WTC11 (cell line): ENCODE measurements around the gene CSPG4. TPM values are rescaled to one million over a fixed set of nuclear protein-coding genes. Genes with fewer than 3 reads are reported as not detected.

Source experiments
- ATAC-seq: fragments of 200-7000 bp; cut with Tn5 transposase; 2 replicates; pipeline ENCODE4 v1.10.0; 2021; ENCODE audit warnings: mild to moderate bottlenecking, moderate library complexity
- CTCF ChIA-PET: fragments of 300-600 bp; sonication (Branson Sonifier 250); formaldehyde crosslinking; loops from one replicate; lab custom pipeline; 2021; ENCODE audit warnings: antibody characterized with exemption; lab: Charles Lee
- POLR2A ChIA-PET: fragments of 350-600 bp; sonication (Branson Sonifier 250); formaldehyde crosslinking; loops from one replicate; lab custom pipeline; 2021; ENCODE audit warnings: antibody characterized with exemption; lab: Charles Lee
- DNase-seq: peaks from one replicate; pipeline ENCODE4 v3.0.0; 2021; ENCODE audit warnings: low spot score
- H3K27ac Mint-ChIP-seq: 2 replicates; pipeline ENCODE4 v1.8.0; 2021; ENCODE audit warnings: mixed read lengths
- H3K27me3 Mint-ChIP-seq: 2 replicates; pipeline ENCODE4 v1.8.0; 2021; ENCODE audit warnings: low read depth, mild to moderate bottlenecking, moderate library complexity, mixed read lengths
- H3K36me3 Mint-ChIP-seq: 2 replicates; pipeline ENCODE4 v1.8.0; 2021; ENCODE audit warnings: mixed read lengths
- H3K4me1 Mint-ChIP-seq: 2 replicates; pipeline ENCODE4 v1.8.0; 2022; ENCODE audit warnings: mixed read lengths
- H3K4me3 Mint-ChIP-seq: 2 replicates; pipeline ENCODE4 v1.8.0; 2021; ENCODE audit warnings: mild to moderate bottlenecking, moderate library complexity, mixed read lengths
- H3K9me3 Mint-ChIP-seq: 2 replicates; pipeline ENCODE4 v1.8.0; 2021; ENCODE audit warnings: mixed read lengths
- FOXK1 ChIP-seq: sonication (generic); formaldehyde crosslinking; IDR thresholded peaks from 2 replicates; pipeline ENCODE4 v1.8.0; 2022; ENCODE audit warnings: mild to moderate bottlenecking, moderate library complexity, missing genetic modification reagents
- HMGA2 ChIP-seq: fragments of 250-450 bp; sonication (Bioruptor Pico); IDR thresholded peaks from 2 replicates; pipeline ENCODE4 v1.4.0; 2021; ENCODE audit warnings: mild to moderate bottlenecking, moderate library complexity
- JUN ChIP-seq: sonication (generic); formaldehyde crosslinking; IDR thresholded peaks from 2 replicates; pipeline ENCODE4 v1.8.0; 2023; ENCODE audit warnings: mild to moderate bottlenecking, missing genetic modification reagents
- MYBL2 ChIP-seq: sonication (generic); formaldehyde crosslinking; IDR thresholded peaks from 2 replicates; pipeline ENCODE4 v1.8.1; 2023; ENCODE audit warnings: mild to moderate bottlenecking, moderate library complexity, missing genetic modification reagents
- TCF7 ChIP-seq: sonication (generic); formaldehyde crosslinking; IDR thresholded peaks from 2 replicates; pipeline ENCODE4 v1.8.0; 2022; ENCODE audit warnings: mild to moderate bottlenecking, low read depth, missing genetic modification reagents, moderate library complexity
- TEAD1 ChIP-seq: sonication (generic); formaldehyde crosslinking; IDR thresholded peaks from 2 replicates; pipeline ENCODE4 v1.8.0; 2022; ENCODE audit warnings: mild to moderate bottlenecking, missing genetic modification reagents
- USF2 ChIP-seq: sonication (generic); formaldehyde crosslinking; IDR thresholded peaks from 2 replicates; pipeline ENCODE4 v1.8.1; 2023; ENCODE audit warnings: mild to moderate bottlenecking, missing genetic modification reagents, moderate library complexity
- ZNF138 ChIP-seq: sonication (generic); formaldehyde crosslinking; conservative IDR thresholded peaks from 2 replicates; pipeline ENCODE4 v1.8.1; 2022; ENCODE audit warnings: mild to moderate bottlenecking, moderate library complexity, missing genetic modification reagents
- ZNF416 ChIP-seq: fragments of 250-450 bp; sonication (Bioruptor Pico); IDR thresholded peaks from 2 replicates; pipeline ENCODE4 v1.9.0; 2021; ENCODE audit warnings: mild to moderate bottlenecking, inconsistent platforms
- ZNF423 ChIP-seq: fragments of 250-450 bp; sonication (Bioruptor Pico); IDR thresholded peaks from 2 replicates; pipeline ENCODE4 v2.1.2; 2022; ENCODE audit warnings: mild to moderate bottlenecking, moderate library complexity
- total RNA-seq: library from RNA; stranded (reverse); gene quantifications from 3 replicates; pipeline ENCODE4 v1.2.3, GENCODE V29; 2021
- TF ChIP-seq, protein P1 (sequence below): sonication (generic); formaldehyde crosslinking; IDR thresholded peaks from 2 replicates; pipeline ENCODE4 v1.8.1; 2022; ENCODE audit warnings: mild to moderate bottlenecking, moderate library complexity, missing genetic modification reagents
- TF ChIP-seq, protein P2 (sequence below): fragments of 200-600 bp; IDR thresholded peaks from 2 replicates; pipeline ENCODE4 v1.8.0; 2022; ENCODE audit warnings: antibody characterized with exemption
- TF ChIP-seq, protein P3 (sequence below): sonication (generic); formaldehyde crosslinking; IDR thresholded peaks from 2 replicates; pipeline ENCODE4 v1.8.1; 2022; ENCODE audit warnings: missing genetic modification reagents, borderline replicate concordance
- TF ChIP-seq, protein P4 (sequence below): sonication (generic); formaldehyde crosslinking; IDR thresholded peaks from 2 replicates; pipeline ENCODE4 v1.8.0; 2022; ENCODE audit warnings: mild to moderate bottlenecking, missing genetic modification reagents
- TF ChIP-seq, protein P5 (sequence below): sonication (generic); formaldehyde crosslinking; IDR thresholded peaks from 2 replicates; pipeline ENCODE4 v1.8.1; 2022; ENCODE audit warnings: mild to moderate bottlenecking, missing genetic modification reagents, moderate library complexity, borderline replicate concordance
- TF ChIP-seq, protein P6 (sequence below): fragments of 250-450 bp; sonication (Bioruptor Pico); IDR thresholded peaks from 2 replicates; pipeline ENCODE4 v1.9.0; 2021; ENCODE audit warnings: mild to moderate bottlenecking

Gene CSPG4
- total RNA-seq, 1 experiment from 2014 or later, result 2.9 TPM

DNA sequence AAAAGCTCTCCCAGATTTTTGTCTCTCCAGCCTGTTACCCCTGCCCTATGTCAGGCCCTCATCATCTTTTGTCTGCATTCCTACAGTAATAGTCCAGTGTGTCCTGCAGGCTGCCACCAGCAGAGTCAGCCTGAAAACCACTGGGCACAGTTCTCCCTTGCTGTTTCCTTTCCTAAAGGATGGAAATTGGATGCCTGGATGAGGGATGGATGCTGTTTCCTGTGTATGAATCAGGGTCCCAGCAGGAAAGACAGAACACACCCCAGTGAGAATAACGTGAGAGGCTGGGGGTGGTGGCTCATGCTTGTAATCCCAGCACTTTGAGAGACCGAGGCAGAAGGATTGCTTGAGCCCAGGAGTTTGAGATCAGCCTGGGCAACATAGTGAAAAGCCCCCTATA is 68.3 kb downstream of the CSPG4 start (continued):
- TF ChIP-seq TCF7 (CRISPR knock-in tag) (no peak), FOXK1 (CRISPR knock-in tag) (no peak), JUN (CRISPR knock-in tag) (no peak)
- TF ChIP-seq, protein P1, sequence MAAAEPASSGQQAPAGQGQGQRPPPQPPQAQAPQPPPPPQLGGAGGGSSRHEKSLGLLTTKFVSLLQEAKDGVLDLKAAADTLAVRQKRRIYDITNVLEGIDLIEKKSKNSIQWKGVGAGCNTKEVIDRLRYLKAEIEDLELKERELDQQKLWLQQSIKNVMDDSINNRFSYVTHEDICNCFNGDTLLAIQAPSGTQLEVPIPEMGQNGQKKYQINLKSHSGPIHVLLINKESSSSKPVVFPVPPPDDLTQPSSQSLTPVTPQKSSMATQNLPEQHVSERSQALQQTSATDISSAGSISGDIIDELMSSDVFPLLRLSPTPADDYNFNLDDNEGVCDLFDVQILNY, result no peak
- TF ChIP-seq, protein P2, sequence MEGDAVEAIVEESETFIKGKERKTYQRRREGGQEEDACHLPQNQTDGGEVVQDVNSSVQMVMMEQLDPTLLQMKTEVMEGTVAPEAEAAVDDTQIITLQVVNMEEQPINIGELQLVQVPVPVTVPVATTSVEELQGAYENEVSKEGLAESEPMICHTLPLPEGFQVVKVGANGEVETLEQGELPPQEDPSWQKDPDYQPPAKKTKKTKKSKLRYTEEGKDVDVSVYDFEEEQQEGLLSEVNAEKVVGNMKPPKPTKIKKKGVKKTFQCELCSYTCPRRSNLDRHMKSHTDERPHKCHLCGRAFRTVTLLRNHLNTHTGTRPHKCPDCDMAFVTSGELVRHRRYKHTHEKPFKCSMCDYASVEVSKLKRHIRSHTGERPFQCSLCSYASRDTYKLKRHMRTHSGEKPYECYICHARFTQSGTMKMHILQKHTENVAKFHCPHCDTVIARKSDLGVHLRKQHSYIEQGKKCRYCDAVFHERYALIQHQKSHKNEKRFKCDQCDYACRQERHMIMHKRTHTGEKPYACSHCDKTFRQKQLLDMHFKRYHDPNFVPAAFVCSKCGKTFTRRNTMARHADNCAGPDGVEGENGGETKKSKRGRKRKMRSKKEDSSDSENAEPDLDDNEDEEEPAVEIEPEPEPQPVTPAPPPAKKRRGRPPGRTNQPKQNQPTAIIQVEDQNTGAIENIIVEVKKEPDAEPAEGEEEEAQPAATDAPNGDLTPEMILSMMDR, result no peak
- TF ChIP-seq, protein P3, sequence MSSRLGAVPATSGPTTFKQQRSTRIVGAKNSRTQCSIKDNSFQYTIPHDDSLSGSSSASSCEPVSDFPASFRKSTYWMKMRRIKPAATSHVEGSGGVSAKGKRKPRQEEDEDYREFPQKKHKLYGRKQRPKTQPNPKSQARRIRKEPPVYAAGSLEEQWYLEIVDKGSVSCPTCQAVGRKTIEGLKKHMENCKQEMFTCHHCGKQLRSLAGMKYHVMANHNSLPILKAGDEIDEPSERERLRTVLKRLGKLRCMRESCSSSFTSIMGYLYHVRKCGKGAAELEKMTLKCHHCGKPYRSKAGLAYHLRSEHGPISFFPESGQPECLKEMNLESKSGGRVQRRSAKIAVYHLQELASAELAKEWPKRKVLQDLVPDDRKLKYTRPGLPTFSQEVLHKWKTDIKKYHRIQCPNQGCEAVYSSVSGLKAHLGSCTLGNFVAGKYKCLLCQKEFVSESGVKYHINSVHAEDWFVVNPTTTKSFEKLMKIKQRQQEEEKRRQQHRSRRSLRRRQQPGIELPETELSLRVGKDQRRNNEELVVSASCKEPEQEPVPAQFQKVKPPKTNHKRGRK (CRISPR knock-in tag), result no peak

DNA sequence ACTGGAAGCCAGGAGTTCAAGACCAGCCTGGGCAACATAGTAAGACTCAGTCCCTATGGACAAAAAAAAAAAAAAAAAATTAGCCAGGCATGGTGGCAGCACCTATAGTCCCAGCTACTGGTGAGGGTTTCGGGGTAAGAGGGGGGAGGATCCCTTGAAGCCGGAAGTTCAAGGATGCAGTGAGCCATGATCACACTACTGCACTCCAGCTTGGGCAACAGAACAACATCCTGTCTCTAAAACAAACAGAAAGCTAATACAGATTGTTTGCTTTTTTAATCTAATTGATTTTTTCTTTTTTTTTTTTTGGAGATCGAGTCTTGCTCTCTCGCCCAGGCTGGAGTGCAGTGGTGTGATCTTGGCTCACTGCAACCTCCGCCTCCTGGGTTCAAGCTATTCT is 71.0 kb downstream of the CSPG4 start:
- H3K36me3 Mint-ChIP-seq, result no peaks in the 10 kb centered on the region
- TF ChIP-seq ZNF138 (CRISPR knock-in tag), result no peak
- TF ChIP-seq TEAD1 (CRISPR knock-in tag), result no peak
- TF ChIP-seq USF2 (CRISPR knock-in tag), result no peak
- TF ChIP-seq, protein P4, sequence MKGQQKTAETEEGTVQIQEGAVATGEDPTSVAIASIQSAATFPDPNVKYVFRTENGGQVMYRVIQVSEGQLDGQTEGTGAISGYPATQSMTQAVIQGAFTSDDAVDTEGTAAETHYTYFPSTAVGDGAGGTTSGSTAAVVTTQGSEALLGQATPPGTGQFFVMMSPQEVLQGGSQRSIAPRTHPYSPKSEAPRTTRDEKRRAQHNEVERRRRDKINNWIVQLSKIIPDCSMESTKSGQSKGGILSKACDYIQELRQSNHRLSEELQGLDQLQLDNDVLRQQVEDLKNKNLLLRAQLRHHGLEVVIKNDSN (CRISPR knock-in tag), result no peak
- no peak for TF ChIP-seq ZNF423
- TF ChIP-seq ZNF416 (CRISPR knock-in tag), result no peak
- TF ChIP-seq, protein P5, sequence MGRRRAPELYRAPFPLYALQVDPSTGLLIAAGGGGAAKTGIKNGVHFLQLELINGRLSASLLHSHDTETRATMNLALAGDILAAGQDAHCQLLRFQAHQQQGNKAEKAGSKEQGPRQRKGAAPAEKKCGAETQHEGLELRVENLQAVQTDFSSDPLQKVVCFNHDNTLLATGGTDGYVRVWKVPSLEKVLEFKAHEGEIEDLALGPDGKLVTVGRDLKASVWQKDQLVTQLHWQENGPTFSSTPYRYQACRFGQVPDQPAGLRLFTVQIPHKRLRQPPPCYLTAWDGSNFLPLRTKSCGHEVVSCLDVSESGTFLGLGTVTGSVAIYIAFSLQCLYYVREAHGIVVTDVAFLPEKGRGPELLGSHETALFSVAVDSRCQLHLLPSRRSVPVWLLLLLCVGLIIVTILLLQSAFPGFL (CRISPR knock-in tag), result no peak
- TF ChIP-seq MYBL2, result no peak
- ChIA-PET POLR2A (interaction anchor here (1.0 to 6.1 kb wide), 3 partner anchors 15 to 189 kb away, joined by 4 to 76 read pairs (median 34); partner anchors contain the start of genes SIN3A and SNUPN), CTCF (interaction anchor here (0.6 to 0.7 kb wide), 2 partner anchors 18 to 654 kb away, joined by 4 read pairs; no protein-coding TSS in a partner anchor)
- H3K9me3 Mint-ChIP-seq, result no peaks in the 10 kb centered on the region
- H3K4me3 Mint-ChIP-seq, result no peak overlapping the region
- no peak for DNase-seq
- H3K4me1 Mint-ChIP-seq, result peaks cover 33% of the 10 kb centered on the region
- ATAC-seq, result no peak
- H3K27me3 Mint-ChIP-seq, result peaks cover 19% of the 10 kb centered on the region
- no peak overlapping the region for H3K27ac Mint-ChIP-seq

DNA sequence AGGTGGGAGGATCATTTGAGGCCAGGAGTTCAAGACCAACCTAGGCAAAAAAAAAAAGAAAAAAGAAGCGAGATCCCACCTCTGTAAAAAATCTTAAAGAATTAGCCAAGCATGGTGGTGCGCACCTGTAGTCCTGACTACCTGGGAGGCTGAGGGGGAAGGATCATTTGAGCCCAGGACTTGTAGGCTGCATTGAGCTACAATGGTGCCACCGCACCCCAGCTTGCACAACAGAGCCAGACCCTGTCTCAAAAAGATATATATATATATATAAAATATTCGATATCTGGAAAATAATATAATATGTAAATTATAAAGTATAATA is 71.5 kb downstream of the CSPG4 start:
- 0 out of 2 replicates have a peak, but pooled peaks have one; percentile 6 for TF ChIP-seq HMGA2 (CRISPR knock-in tag)
- TF ChIP-seq, protein P6, sequence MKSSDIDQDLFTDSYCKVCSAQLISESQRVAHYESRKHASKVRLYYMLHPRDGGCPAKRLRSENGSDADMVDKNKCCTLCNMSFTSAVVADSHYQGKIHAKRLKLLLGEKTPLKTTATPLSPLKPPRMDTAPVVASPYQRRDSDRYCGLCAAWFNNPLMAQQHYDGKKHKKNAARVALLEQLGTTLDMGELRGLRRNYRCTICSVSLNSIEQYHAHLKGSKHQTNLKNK (CRISPR knock-in tag), result no peak
- Mint-ChIP-seq H3K4me1 (peaks cover 29% of the 10 kb centered on the region), H3K4me3 (peak overlapping the region; percentile 92), H3K27me3 (peaks cover 14% of the 10 kb centered on the region), H3K36me3 (no peaks in the 10 kb centered on the region), H3K9me3 (no peaks in the 10 kb centered on the region), H3K27ac (peak overlapping the region; percentile 98)
- ATAC-seq (no peak), DNase-seq (no peak)
- POLR2A ChIA-PET, result interaction anchor here (1.0 to 6.1 kb wide), 6 partner anchors 15 to 273 kb away, joined by 4 to 76 read pairs (median 17); partner anchors contain the start of genes MAN2C1, PTPN9, SIN3A and SNUPN
- CTCF ChIA-PET, result interaction anchor here (0.6 to 3.7 kb wide), 4 partner anchors 9 to 190 kb away, joined by 3 to 26 read pairs (median 4); partner anchors contain the start of genes SIN3A and SNUPN
